Endothelial cell of umbilical vein (primary cell): ENCODE results near the gene PROB1. TPM values are rescaled to one million over a fixed set of nuclear protein-coding genes. Genes with fewer than 3 reads are reported as not detected.

Experiments used
- BruUV-seq: library from RNA; stranded (reverse); fragments of 400-500 nt; replicated peaks from 2 replicates; lab custom pipeline; 2021; lab: Mats Ljungman, UMichigan
- CTCF ChIA-PET: fragments of 300-600, 350-600 bp; sonication (Branson Sonifier 250); formaldehyde crosslinking; loops from one replicate; lab custom pipeline; 2021; ENCODE audit warnings: antibody characterized with exemption, inconsistent platforms; lab: Charles Lee
- POLR2A ChIA-PET: fragments of 300-600, 350-600 bp; sonication (Branson Sonifier 250); formaldehyde crosslinking; loops from one replicate; lab custom pipeline; 2021; ENCODE audit warnings: antibody characterized with exemption, inconsistent platforms; lab: Charles Lee
- DNase-seq: peaks from one replicate; pipeline ENCODE4 v3.0.0-alpha.2; 2011; ENCODE audit warnings: low read depth, low spot score
- FAIRE-seq: peaks from 2 replicates; lab custom pipeline; 2011; peaks lifted over from hg19 to GRCh38; lab: Jason Lieb, UNC
- H2AFZ ChIP-seq: 2 replicates; pipeline ENCODE4 v1.6.0; 2012; ENCODE audit warnings: low read depth, low read length, control low read depth, inconsistent platforms
- H3K27ac ChIP-seq: 2 replicates; pipeline ENCODE4 v1.5.1; 2011; ENCODE audit warnings: low read depth, mild to moderate bottlenecking, control low read depth, low read length, moderate library complexity; ENCODE audit not compliant: insufficient read depth
- H3K27me3 ChIP-seq, 2 experiments: 2 replicates each; pipeline versions ENCODE4 v1.6.0 to v1.6.1; 2011; ENCODE audit warnings: low read length in 2 of 2, mixed read lengths in 1 of 2; ENCODE audit not compliant: control insufficient read depth in 2 of 2, insufficient read depth in 2 of 2
- H3K36me3 ChIP-seq, 2 experiments: 2 replicates in 1 of 2; 3 replicates in 1 of 2; pipeline ENCODE4 v1.5.1; 2011; ENCODE audit warnings: low read length in 2 of 2, mild to moderate bottlenecking in 1 of 2, moderate library complexity in 1 of 2; ENCODE audit not compliant: control insufficient read depth in 2 of 2, insufficient read depth in 2 of 2; ENCODE audit errors: extremely low read depth in 1 of 2
- H3K4me1 ChIP-seq: 3 replicates; pipeline ENCODE4 v1.5.1; 2011; ENCODE audit warnings: mild to moderate bottlenecking, low read length; ENCODE audit not compliant: control insufficient read depth, insufficient read depth; ENCODE audit errors: extremely low read depth
- H3K4me2 ChIP-seq: 2 replicates; pipeline ENCODE4 v1.6.1; 2011; ENCODE audit warnings: low read length, control low read depth, mixed read lengths; ENCODE audit not compliant: insufficient read depth
- H3K4me3 ChIP-seq, 3 experiments: fragments of 200-600 bp in 1 of 3; sonication (generic), shearing (Covaris generic) in 1 of 3; replicated peaks in 1 of 3; 2 replicates each; pipeline ENCODE4 v1.5.1; 2011 to 2016; ENCODE audit warnings: control low read depth in 3 of 3, low read length in 3 of 3, mild to moderate bottlenecking in 2 of 3, inconsistent platforms in 1 of 3, low read depth in 1 of 3, moderate library complexity in 1 of 3; ENCODE audit not compliant: insufficient read depth in 1 of 3
- H3K79me2 ChIP-seq: 2 replicates; pipeline ENCODE4 v1.6.0; 2012; ENCODE audit warnings: low read length, inconsistent platforms; ENCODE audit not compliant: control insufficient read depth, insufficient read depth
- H3K9ac ChIP-seq: replicated peaks from 2 replicates; pipeline ENCODE3; 2011; ENCODE audit warnings: low read length, control low read depth; ENCODE audit not compliant: insufficient read depth; ENCODE audit errors: extremely low read depth
- H3K9me1 ChIP-seq: replicated peaks from 3 replicates; pipeline ENCODE4 v1.6.0; 2011; ENCODE audit warnings: mild to moderate bottlenecking, low read length; ENCODE audit not compliant: control insufficient read depth, insufficient read depth; ENCODE audit errors: extremely low read depth
- H3K9me3 ChIP-seq: replicated peaks from 2 replicates; pipeline ENCODE4 v1.5.1; 2012; ENCODE audit warnings: low read length, inconsistent platforms; ENCODE audit not compliant: control insufficient read depth, insufficient read depth
- H4K20me1 ChIP-seq: replicated peaks from 2 replicates; pipeline ENCODE3; 2011; ENCODE audit warnings: mild to moderate bottlenecking, low read length; ENCODE audit not compliant: control insufficient read depth, insufficient read depth; ENCODE audit errors: extremely low read depth
- EZH2 ChIP-seq: IDR thresholded peaks from 2 replicates; pipeline ENCODE4 v1.6.1; 2012; ENCODE audit warnings: borderline replicate concordance, low read depth, mild to moderate bottlenecking, moderate library complexity, low read length, inconsistent platforms; ENCODE audit not compliant: severe bottlenecking
- FOS ChIP-seq: IDR thresholded peaks from 2 replicates; pipeline ENCODE4 v1.6.1; 2011; ENCODE audit warnings: mild to moderate bottlenecking, low read length, moderate library complexity, borderline replicate concordance; ENCODE audit not compliant: insufficient read depth
- GATA2 ChIP-seq: IDR thresholded peaks from 2 replicates; pipeline ENCODE4 v1.7.0; 2011; ENCODE audit warnings: low read depth, mild to moderate bottlenecking, moderate library complexity, mixed read lengths, low read length; ENCODE audit not compliant: insufficient read length, insufficient read depth
- JUN ChIP-seq: IDR thresholded peaks from 2 replicates; pipeline ENCODE4 v1.6.1; 2011; ENCODE audit warnings: borderline replicate concordance, low read depth; ENCODE audit not compliant: insufficient read length, insufficient read depth
- MAX ChIP-seq: IDR thresholded peaks from 2 replicates; pipeline ENCODE4 v1.6.1; 2011; ENCODE audit not compliant: insufficient read depth, insufficient read length
- MYC ChIP-seq: IDR thresholded peaks from one replicate; pipeline ENCODE4 v1.6.1; 2011; ENCODE audit warnings: mild to moderate bottlenecking, low read depth, low read length
- POLR2A ChIP-seq: IDR thresholded peaks from 2 replicates; pipeline ENCODE4 v1.6.1; 2012; ENCODE audit warnings: low read depth, mild to moderate bottlenecking, control low read depth, low read length
- POLR2AphosphoS5 ChIP-seq: IDR thresholded peaks from 2 replicates; pipeline ENCODE4 v1.6.1; 2012; ENCODE audit warnings: low read depth, mild to moderate bottlenecking, control low read depth, low read length, moderate library complexity; ENCODE audit not compliant: insufficient read depth
- dilution Hi-C: fragments of 300-500 bp; cut with MboI; formaldehyde crosslinking; loops from one replicate; pipeline ENCODE4 v1.15.0; 2019; ENCODE audit warnings: low sequenced_read_pairs; ENCODE audit not compliant: extremely low pct_ligation_motif_present
- intact Hi-C: fragments of 100-400 bp; cut with micrococcal nuclease; formaldehyde crosslinking; loops from one replicate; pipeline ENCODE4 v1.10.0; 2022
- polyA plus RNA-seq, 4 experiments: library from polyadenylated mRNA; depleted of rRNA in 3 of 4; stranded (reverse) in 3 of 4; unstranded in 1 of 4; fragments of >200 nt; gene quantifications; 2 replicates each; pipeline versions ENCODE4 v1.2.1 to v1.2.3, GENCODE V29; 2011 to 2012; ENCODE audit warnings: missing spikeins in 1 of 4
- total RNA-seq: library from RNA; stranded (reverse); gene quantifications from 2 replicates; pipeline ENCODE4 v1.2.3, GENCODE V29; 2021
- TF ChIP-seq, protein P1 (sequence below), 2 donors: IDR thresholded peaks; 1 replicate in 1 of 2; 2 replicates in 1 of 2; pipeline ENCODE4 v1.5.1; 2011; ENCODE audit warnings: low read length in 2 of 2, mild to moderate bottlenecking in 2 of 2, moderate library complexity in 2 of 2, control low read depth in 1 of 2, inconsistent platforms in 1 of 2, low read depth in 1 of 2; ENCODE audit not compliant: insufficient read depth in 1 of 2; ENCODE audit errors: extremely low read depth in 1 of 2

PROB1 gene
- total and polyA plus RNA-seq, 2 donors (not counting 3 experiments of a cell fraction or from before 2014, with no cell fraction given) = 0.47 to 1.9 TPM

DNA sequence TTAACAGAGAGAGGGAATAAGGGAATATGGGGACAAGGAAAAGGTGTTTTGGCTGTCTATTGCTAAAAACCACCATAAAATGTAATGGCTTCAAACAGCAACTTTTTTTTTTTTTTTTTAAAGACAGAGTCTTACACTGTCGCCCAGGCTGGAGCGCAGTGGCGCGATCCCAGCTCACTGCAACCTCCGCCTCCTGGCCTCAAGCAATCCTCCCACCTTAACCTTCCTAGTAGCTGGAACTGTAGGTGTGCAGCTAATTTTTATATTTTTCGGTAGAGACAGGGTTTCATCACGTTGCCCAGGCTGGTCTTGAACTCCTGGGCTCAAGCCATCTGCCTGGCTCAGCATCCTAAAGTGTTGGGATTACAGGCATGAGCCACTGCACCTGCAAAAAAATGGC lies 13.3 kb upstream of the PROB1 start:
- H2AFZ ChIP-seq = no peak overlapping the region
- no peak overlapping the region for H3K4me3 ChIP-seq
- H3K27me3 ChIP-seq = no peaks in the 10 kb centered on the region
- intact Hi-C loops (loop anchor here (10.0 kb wide), 1 partner anchor 213 kb away; the partner anchor contains the start of gene SIL1), dilution Hi-C loops (no loop called here)
- FAIRE-seq (no peak), DNase-seq (no peak)
- no peak for TF ChIP-seq POLR2AphosphoS5
- no peak for TF ChIP-seq MYC
- TF ChIP-seq, protein P1, sequence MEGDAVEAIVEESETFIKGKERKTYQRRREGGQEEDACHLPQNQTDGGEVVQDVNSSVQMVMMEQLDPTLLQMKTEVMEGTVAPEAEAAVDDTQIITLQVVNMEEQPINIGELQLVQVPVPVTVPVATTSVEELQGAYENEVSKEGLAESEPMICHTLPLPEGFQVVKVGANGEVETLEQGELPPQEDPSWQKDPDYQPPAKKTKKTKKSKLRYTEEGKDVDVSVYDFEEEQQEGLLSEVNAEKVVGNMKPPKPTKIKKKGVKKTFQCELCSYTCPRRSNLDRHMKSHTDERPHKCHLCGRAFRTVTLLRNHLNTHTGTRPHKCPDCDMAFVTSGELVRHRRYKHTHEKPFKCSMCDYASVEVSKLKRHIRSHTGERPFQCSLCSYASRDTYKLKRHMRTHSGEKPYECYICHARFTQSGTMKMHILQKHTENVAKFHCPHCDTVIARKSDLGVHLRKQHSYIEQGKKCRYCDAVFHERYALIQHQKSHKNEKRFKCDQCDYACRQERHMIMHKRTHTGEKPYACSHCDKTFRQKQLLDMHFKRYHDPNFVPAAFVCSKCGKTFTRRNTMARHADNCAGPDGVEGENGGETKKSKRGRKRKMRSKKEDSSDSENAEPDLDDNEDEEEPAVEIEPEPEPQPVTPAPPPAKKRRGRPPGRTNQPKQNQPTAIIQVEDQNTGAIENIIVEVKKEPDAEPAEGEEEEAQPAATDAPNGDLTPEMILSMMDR (IDR thresholded peaks at IDR 0.05; ENCODE audit: extremely low read depth in 1 of 2, insufficient read depth in 1 of 2, low read depth in 1 of 2, low read length in 2 of 2) = no peak
- TF ChIP-seq EZH2 = no peak
- no peak for TF ChIP-seq MAX
- no peak for TF ChIP-seq POLR2A
- no peak for TF ChIP-seq JUN
- TF ChIP-seq GATA2 = no peak
- no peak for TF ChIP-seq FOS
- ChIA-PET CTCF (interaction anchor here (1.6 kb wide), 1 partner anchor 10 kb away, joined by 3 read pairs; no protein-coding TSS in a partner anchor), POLR2A (no interaction called here)
- H3K9me3 ChIP-seq = no peaks in the 10 kb centered on the region
- no peak overlapping the region for H3K4me2 ChIP-seq
- peaks cover 10% of the 10 kb centered on the region for H3K4me1 ChIP-seq
- peaks cover 0 to under 1% of the 10 kb centered on the region in 2 experiments for H3K36me3 ChIP-seq
- no peaks in the 10 kb centered on the region for H3K9me1 ChIP-seq
- no TSS peak for BruUV-seq
- H3K9ac ChIP-seq = no peak overlapping the region
- H4K20me1 ChIP-seq = no peaks in the 10 kb centered on the region
- no peak overlapping the region for H3K27ac ChIP-seq
- H3K79me2 ChIP-seq = no peaks in the 10 kb centered on the region
